Activated T-cell treated with anti-CD3 and anti-CD28 coated beads, Interleukin-2, amount 50 U/mL, for 48 hours (primary cell): ENCODE results near the gene KREMEN2.
A peak's percentile ranks its signal among the peaks of the same experiment; 100 is the strongest.

Experiments used
- DNase-seq, 2 experiments: peaks; one replicate each; pipeline ENCODE4 v3.0.0-alpha.2; 2020

KREMEN2 gene

GRCh38 chr16:2981177-2981898 is 17.3 kb downstream of the KREMEN2 start:
- no peak for DNase-seq

GRCh38 chr16:2981899-2982250 is 17.8 kb downstream of the KREMEN2 start:
- DNase-seq = no peak

GRCh38 chr16:2982402-2982801 is 18.3 kb downstream of the KREMEN2 start:
- no peak for DNase-seq

GRCh38 chr16:2983706-2984136 is 19.6 kb downstream of the KREMEN2 start:
- DNase-seq = peak; percentile 90 to 91

GRCh38 chr16:2985462-2985861 is 21.4 kb downstream of the KREMEN2 start:
- DNase-seq = no peak

GRCh38 chr16:2985893-2986355 is 21.8 kb downstream of the KREMEN2 start:
- no peak for DNase-seq

- DNase-seq = no peak
Observed at GRCh38 chr16:2986623-2987188, 22.6 kb downstream of the KREMEN2 start.

GRCh38 chr16:2987286-2987685 is 23.2 kb downstream of the KREMEN2 start:
- DNase-seq = no peak

- DNase-seq = no peak
Observed at GRCh38 chr16:2987833-2988232, 23.8 kb downstream of the KREMEN2 start.

GRCh38 chr16:2988590-2989099 is 24.6 kb downstream of the KREMEN2 start:
- no peak for DNase-seq

- DNase-seq = no peak
Observed at GRCh38 chr16:2990891-2991290, 26.8 kb downstream of the KREMEN2 start.

- no peak for DNase-seq
Observed at GRCh38 chr16:2991566-2992261, 27.6 kb downstream of the KREMEN2 start.

- no peak for DNase-seq
Observed at GRCh38 chr16:2992383-2993081, 28.5 kb downstream of the KREMEN2 start.

GRCh38 chr16:2996298-2996697 is 32.2 kb downstream of the KREMEN2 start:
- no peak for DNase-seq

GRCh38 chr16:2999929-3000328 is 35.9 kb downstream of the KREMEN2 start:
- no peak for DNase-seq

GRCh38 chr16:3000540-3000939 is 36.5 kb downstream of the KREMEN2 start:
- no peak for DNase-seq

GRCh38 chr16:3001316-3001715 is 37.2 kb downstream of the KREMEN2 start:
- DNase-seq = no peak

GRCh38 chr16:3003582-3004270 is 39.7 kb downstream of the KREMEN2 start:
- peak; percentile 94 to 98 for DNase-seq

GRCh38 chr16:3004319-3004718 is 40.2 kb downstream of the KREMEN2 start:
- DNase-seq = no peak

- DNase-seq = no peak
Observed at GRCh38 chr16:3004781-3005284, 40.8 kb downstream of the KREMEN2 start.

GRCh38 chr16:3007059-3007956 is 43.2 kb downstream of the KREMEN2 start:
- no peak for DNase-seq
